K562 (cell line): ENCODE measurements around the gene SRCIN1. TPM values are rescaled to one million over a fixed set of nuclear protein-coding genes. Genes with fewer than 3 reads are reported as not detected.

Experiments
- ARID1B ChIP-seq: fragments of 450-650 bp; IDR thresholded peaks from 2 replicates; pipeline ENCODE4 v1.6.1; 2016; ENCODE audit warnings: antibody characterized with exemption, mild to moderate bottlenecking, inconsistent platforms
- ATF1 ChIP-seq, 2 experiments: fragments of 450-650 bp in 1 of 2; IDR thresholded peaks; 2 replicates each; pipeline ENCODE4 v1.6.1; 2016; ENCODE audit warnings: missing compliant biosample characterization in 1 of 2, missing genetic modification characterization in 1 of 2
- E2F1 ChIP-seq: sonication (generic); formaldehyde crosslinking; IDR thresholded peaks from 2 replicates; pipeline ENCODE4 v1.8.1; 2023; ENCODE audit warnings: mild to moderate bottlenecking, missing genetic modification reagents, moderate library complexity
- ELF1 ChIP-seq: fragments of 200-800 bp; sonication (Bioruptor generic); IDR thresholded peaks from 2 replicates; pipeline ENCODE4 v1.6.1; 2016; ENCODE audit warnings: missing genetic modification characterization, missing compliant biosample characterization
- ELF2 ChIP-seq: fragments of 250-450 bp; sonication (Bioruptor Pico); IDR thresholded peaks from 2 replicates; pipeline ENCODE4 v1.5.0; 2021; ENCODE audit warnings: mild to moderate bottlenecking
- ETV1 ChIP-seq: fragments of 450-650 bp; conservative IDR thresholded peaks from 2 replicates; pipeline ENCODE4 v1.6.1; 2016; ENCODE audit warnings: missing genetic modification characterization, control low read depth, low read depth, missing compliant biosample characterization
- HCFC1 ChIP-seq: IDR thresholded peaks from 2 replicates; pipeline ENCODE4 v1.6.1; 2012; ENCODE audit warnings: low read depth, low read length, improper control_type of control experiment
- JUND ChIP-seq, 2 experiments: IDR thresholded peaks; 2 replicates in 1 of 2; 3 replicates in 1 of 2; pipeline ENCODE4 v1.6.1; 2011; ENCODE audit warnings: borderline replicate concordance in 2 of 2, low read depth in 2 of 2, low read length in 2 of 2, improper control_type of control experiment in 1 of 2, missing biosample characterization in 1 of 2, missing genetic modification characterization in 1 of 2, missing genetic modification reagents in 1 of 2
- L3MBTL2 ChIP-seq: fragments of 450-650 bp; IDR thresholded peaks from 2 replicates; pipeline ENCODE4 v1.6.1; 2016; ENCODE audit warnings: mild to moderate bottlenecking, moderate library complexity
- TRIM24 ChIP-seq, 2 experiments: fragments of 450-650 bp; IDR thresholded peaks; 2 replicates each; pipeline ENCODE4 v1.6.1; 2016
- ZBED1 ChIP-seq: IDR thresholded peaks from 2 replicates; pipeline ENCODE4 v1.6.1; 2014
- ZNF511 ChIP-seq: sonication (generic); formaldehyde crosslinking; IDR thresholded peaks from 2 replicates; pipeline ENCODE4 v1.8.0; 2022; ENCODE audit warnings: mild to moderate bottlenecking, missing genetic modification reagents
- polyA plus RNA-seq, 8 experiments: library from polyadenylated mRNA; depleted of rRNA in 4 of 8; stranded (reverse) in 5 of 8; unstranded in 3 of 8; fragments of >200 nt; fragmentation: Nextera tagmentation in 2 of 8; fragmentation: Illumina TruSeq in 1 of 8; extraction: Ambion mirVana in 2 of 8; extraction: Trizol in 1 of 8; gene quantifications; 2 replicates each; pipeline versions ENCODE4 v1.2.1 to v1.2.3, GENCODE V29; 2011 to 2014; ENCODE audit warnings: inconsistent platforms in 1 of 8, missing spikeins in 1 of 8
- total RNA-seq, 7 experiments: library from RNA; depleted of rRNA in 6 of 7; stranded (reverse); fragments of >200 nt in 6 of 7; fragmentation: Illumina TruSeq in 2 of 7; extraction: Trizol in 2 of 7; gene quantifications; 2 replicates each; pipeline versions ENCODE4 v1.2.1 to v1.2.3, GENCODE V29; 2011 to 2021; ENCODE audit warnings: low replicate concordance in 1 of 7
- TF ChIP-seq, protein P1 (sequence below): sonication (generic); formaldehyde crosslinking; IDR thresholded peaks from 2 replicates; pipeline ENCODE4 v1.8.0; 2022; ENCODE audit warnings: mild to moderate bottlenecking, missing genetic modification reagents
- TF ChIP-seq, protein P2 (sequence below), 2 experiments: fragments of 450-650 bp in 1 of 2; sonication (generic) in 1 of 2; formaldehyde crosslinking in 1 of 2; IDR thresholded peaks; 2 replicates each; pipeline versions ENCODE4 v1.7.1 to v1.9.0; 2016 to 2022; ENCODE audit warnings: inconsistent platforms in 1 of 2, mild to moderate bottlenecking in 1 of 2, missing genetic modification reagents in 1 of 2

SRCIN1 gene
- total and polyA plus RNA-seq, 9 of the 15 experiments (the other 6 are each of a cell fraction or from before 2014, with no cell fraction given) = 0.09 to 0.33 (median 0.13) TPM; not detected in 6

DNA sequence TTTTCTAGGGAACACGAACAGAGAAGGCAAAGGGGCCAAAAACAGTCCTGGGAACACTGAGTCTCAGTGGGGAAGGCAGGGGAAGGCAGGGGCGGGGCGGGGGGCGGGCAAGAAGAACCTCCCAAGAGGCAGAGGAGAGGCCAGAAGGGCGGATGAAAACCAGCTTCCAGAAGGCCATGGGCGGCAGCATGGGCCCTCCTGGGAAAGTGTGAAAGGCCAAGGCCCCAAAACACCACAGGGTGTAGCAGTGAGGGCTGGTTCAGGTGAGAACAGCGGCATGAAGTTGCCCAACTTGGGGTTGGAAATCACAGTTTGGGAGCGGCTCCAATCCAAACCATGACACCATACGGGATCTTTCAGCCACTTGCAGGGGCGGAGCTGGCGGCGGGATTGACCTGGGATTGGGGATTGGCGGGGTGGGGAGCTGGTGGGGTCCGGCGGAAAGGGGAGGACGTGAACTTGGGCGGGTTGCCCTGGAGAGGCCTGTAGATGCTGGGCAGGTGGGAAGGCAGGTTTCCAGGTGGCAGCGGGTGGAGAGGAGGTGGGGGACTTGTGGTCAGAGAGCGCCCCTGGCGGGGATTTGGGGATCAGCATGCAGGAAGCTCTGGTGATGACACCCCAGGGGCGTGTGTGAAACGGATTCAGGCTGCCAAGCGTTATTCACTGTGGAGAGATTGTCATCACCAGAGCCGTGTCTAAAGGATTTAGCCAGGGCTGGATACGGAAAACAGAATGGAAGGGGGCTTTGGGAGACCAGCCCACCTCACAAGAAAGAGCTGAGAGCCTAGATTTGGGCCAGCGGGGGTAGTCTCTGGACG lies 96.6 kb downstream of the SRCIN1 start (continued):
- TF ChIP-seq, protein P1, sequence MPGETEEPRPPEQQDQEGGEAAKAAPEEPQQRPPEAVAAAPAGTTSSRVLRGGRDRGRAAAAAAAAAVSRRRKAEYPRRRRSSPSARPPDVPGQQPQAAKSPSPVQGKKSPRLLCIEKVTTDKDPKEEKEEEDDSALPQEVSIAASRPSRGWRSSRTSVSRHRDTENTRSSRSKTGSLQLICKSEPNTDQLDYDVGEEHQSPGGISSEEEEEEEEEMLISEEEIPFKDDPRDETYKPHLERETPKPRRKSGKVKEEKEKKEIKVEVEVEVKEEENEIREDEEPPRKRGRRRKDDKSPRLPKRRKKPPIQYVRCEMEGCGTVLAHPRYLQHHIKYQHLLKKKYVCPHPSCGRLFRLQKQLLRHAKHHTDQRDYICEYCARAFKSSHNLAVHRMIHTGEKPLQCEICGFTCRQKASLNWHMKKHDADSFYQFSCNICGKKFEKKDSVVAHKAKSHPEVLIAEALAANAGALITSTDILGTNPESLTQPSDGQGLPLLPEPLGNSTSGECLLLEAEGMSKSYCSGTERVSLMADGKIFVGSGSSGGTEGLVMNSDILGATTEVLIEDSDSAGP (CRISPR knock-in tag) = no peak
- TF ChIP-seq ARID1B (peak; percentile 35), ZNF511 (CRISPR knock-in tag) (no peak), ZBED1 (no peak), ELF1 (tag) (peak; percentile 76), L3MBTL2 (no peak), HCFC1 (0 out of 2 replicates have a peak, but pooled peaks have one; percentile 2), JUND (IDR thresholded peaks at IDR 0.05; ENCODE audit: borderline replicate concordance, low read depth, low read length) (peak; percentile 43; the same call in 1 of the 2 replicates), JUND (tag; IDR thresholded peaks at IDR 0.05; ENCODE audit: borderline replicate concordance, low read depth, low read length) (peak; percentile 31; the same call in 1 of the 3 replicates), E2F1 (CRISPR knock-in tag) (no peak), ETV1 (tag) (0 out of 2 replicates have a peak, but pooled peaks have one; percentile 51), TRIM24 (IDR thresholded peaks at IDR 0.05) (peak; percentile 49; a peak in 2 of 4 replicates), ELF2 (CRISPR knock-in tag) (no peak), ATF1 (CRISPR knock-in tag; IDR thresholded peaks at IDR 0.05) (no peak), ATF1 (tag; IDR thresholded peaks at IDR 0.05) (peak; percentile 58)
- TF ChIP-seq, protein P2, sequence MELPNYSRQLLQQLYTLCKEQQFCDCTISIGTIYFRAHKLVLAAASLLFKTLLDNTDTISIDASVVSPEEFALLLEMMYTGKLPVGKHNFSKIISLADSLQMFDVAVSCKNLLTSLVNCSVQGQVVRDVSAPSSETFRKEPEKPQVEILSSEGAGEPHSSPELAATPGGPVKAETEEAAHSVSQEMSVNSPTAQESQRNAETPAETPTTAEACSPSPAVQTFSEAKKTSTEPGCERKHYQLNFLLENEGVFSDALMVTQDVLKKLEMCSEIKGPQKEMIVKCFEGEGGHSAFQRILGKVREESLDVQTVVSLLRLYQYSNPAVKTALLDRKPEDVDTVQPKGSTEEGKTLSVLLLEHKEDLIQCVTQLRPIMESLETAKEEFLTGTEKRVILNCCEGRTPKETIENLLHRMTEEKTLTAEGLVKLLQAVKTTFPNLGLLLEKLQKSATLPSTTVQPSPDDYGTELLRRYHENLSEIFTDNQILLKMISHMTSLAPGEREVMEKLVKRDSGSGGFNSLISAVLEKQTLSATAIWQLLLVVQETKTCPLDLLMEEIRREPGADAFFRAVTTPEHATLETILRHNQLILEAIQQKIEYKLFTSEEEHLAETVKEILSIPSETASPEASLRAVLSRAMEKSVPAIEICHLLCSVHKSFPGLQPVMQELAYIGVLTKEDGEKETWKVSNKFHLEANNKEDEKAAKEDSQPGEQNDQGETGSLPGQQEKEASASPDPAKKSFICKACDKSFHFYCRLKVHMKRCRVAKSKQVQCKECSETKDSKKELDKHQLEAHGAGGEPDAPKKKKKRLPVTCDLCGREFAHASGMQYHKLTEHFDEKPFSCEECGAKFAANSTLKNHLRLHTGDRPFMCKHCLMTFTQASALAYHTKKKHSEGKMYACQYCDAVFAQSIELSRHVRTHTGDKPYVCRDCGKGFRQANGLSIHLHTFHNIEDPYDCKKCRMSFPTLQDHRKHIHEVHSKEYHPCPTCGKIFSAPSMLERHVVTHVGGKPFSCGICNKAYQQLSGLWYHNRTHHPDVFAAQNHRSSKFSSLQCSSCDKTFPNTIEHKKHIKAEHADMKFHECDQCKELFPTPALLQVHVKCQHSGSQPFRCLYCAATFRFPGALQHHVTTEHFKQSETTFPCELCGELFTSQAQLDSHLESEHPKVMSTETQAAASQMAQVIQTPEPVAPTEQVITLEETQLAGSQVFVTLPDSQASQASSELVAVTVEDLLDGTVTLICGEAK (IDR thresholded peaks at IDR 0.05) = no peak
- TF ChIP-seq, protein P2 (CRISPR knock-in tag; IDR thresholded peaks at IDR 0.05) = no peak
